Activated T-cell treated with anti-CD3 and anti-CD28 coated beads, Interleukin-2, amount 50 U/mL, for 1 hour (primary cell): ENCODE data around the gene A2M.
"Not testable (repeated sequence)": the region's sequence is repeated elsewhere in the genome, so short reads cannot be mapped to it uniquely, and the experiment has no call there.

Source experiments
- DNase-seq: peaks from one replicate; pipeline ENCODE4 v3.0.0-alpha.2; 2020

Gene A2M

DNA sequence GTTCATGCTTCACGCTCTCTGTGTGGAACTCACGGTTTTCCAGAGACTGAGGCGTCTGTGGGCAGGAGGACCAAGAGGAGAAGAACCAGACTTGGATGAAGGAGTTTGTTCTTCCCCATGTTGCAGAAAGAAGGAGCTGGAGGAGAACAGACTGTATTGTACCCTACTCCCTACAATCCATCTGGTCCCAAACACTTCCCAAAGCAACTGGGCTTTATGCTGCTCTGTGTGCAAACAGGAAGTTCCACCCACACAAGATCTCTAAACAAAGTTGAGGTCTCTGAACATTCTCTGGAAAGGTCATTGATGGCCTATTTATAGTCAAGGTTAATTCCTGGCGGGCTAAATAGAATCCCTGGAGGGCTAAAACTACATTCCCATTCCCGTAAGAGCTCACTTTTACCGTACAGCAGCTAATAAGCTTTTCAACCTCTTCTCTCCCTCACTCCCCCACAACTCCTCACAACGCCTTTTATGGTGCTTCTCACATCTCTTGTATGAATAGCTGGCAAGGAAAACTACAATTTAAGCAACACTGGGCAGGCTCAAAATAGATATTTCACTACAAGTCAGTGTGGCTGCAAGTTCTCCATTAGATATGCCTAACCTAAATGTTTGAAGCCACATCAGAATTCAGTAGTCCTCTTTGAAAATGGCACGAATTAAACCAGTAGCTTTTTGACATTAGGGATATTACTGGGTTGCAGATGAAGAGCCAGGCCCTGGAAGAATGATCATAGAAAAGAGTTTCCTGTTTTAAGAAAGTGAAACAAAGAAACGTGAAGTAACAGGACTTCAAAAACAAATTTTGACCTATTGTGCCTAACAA is at the start of gene A2M:
Gene A2M (minus strand): TSS at position 189 of the 829 bp plus-strand sequence. CDS start 70 bp downstream, at position 119.
- no peak for DNase-seq

DNA sequence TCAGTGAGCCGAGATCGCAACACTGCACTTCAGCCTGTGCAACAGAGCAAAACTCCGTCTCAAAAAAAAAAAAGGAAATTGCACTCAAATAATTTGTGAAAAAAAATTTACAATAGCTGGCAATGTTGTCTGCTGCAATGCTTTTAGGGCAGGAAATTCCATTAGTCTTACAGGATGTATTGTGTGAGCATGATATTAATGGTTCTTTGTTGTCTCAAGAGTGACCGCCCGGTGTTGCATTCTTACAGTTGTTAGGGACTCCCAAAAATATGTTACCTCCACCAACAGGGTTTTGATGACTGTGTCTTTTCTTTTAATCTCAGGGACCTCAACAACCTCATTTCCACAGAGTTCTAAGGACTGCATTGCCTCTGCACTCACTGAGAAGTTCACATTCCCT is 47.7 kb upstream of the A2M start:
- DNase-seq = no peak

DNA sequence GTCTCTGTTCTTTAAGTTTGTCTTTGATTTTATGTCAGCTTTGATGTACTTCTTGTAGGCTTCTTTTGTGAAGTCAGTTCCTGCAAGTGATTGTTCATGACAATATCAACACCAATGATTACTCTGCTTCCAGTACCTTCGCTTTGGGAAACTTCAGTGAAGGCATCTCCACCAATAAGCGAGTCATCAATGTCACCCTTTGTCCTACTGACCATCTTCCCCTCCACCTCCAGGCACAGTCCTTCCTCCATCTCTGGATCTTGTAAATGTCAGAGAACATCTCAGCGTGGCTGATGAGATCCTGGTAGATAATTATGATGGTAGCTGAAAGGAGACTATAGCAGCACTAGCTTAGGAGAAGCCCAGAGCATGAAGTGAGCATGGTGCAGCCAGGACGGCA is 40.4 kb upstream of the A2M start:
- DNase-seq = no peak

DNA sequence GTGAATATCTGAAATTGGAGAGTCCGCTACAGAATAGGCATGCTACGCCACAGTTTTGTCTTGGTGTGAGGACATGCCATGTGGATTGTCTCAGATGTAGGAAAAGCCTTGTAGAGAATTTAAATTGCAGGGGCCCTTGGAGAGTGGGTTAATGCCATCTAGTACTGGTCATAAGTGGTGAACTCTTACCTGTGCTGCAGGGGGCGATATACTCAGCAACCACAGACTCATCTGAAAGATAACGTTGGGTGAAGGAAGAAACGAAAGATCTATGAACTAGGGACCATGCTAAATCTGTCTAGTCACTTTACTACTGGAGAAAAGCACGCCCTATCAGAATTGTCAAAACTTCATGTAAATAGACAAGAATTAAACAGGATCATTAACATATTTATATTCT is 33.7 kb upstream of the A2M start:
- DNase-seq = no peak

DNA sequence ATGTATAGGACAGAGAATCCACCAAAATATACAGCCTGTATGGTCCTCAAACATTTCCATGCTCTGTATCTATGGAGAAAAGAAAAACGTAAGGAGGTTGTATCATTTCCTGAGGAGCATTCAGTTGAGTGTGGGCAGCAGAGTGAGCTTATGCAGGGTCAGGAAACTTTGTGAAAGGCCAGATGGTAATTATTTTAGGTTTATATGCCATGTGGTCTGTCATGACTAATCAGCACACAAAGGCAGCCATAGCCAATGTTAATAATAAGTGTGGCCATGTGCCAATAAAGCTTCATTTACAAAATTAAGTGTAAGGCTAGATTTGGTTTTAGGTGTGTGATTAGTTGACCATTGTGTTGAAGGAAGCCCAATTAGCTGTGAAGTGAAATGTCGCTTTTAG is 33.2 kb upstream of the A2M start:
- no peak for DNase-seq

DNA sequence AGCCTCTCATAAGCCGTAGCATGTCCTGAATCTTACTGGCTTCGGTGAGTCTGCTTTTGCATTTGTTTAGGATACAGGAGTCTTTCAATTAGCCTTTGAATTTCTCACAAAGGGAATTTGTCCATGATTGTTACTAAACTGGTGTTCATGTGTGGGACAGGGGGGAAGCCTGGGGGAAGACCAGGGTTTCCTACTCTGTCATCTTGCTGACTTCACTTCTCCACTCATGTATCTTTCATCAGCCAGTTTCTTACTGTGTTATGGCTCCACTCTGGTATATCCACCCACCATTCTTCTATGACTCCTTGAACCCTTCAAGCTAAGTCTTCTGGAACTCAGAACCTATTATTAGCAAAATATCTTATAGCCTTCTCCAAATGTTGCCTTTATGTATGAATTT is 31.7 kb upstream of the A2M start:
- DNase-seq = no peak

DNA sequence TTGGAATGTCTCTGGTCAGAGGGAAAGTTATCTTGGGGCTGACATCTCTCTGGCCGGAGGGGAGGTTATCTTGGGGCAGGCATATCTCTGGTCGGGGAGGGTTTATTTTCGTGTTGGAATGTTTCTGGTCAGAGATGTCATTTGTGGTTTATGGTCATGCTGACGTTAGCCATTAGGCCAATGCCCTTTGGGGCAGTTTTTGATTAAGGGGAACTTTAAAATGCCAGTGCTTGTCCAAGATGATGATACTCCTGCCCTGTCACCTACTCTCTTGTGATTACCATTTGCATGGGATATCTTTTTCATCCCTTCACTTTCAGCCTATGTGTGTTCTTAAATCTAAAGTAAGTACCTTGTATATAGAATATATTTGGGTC is 29.0 kb upstream of the A2M start:
- no peak for DNase-seq

DNA sequence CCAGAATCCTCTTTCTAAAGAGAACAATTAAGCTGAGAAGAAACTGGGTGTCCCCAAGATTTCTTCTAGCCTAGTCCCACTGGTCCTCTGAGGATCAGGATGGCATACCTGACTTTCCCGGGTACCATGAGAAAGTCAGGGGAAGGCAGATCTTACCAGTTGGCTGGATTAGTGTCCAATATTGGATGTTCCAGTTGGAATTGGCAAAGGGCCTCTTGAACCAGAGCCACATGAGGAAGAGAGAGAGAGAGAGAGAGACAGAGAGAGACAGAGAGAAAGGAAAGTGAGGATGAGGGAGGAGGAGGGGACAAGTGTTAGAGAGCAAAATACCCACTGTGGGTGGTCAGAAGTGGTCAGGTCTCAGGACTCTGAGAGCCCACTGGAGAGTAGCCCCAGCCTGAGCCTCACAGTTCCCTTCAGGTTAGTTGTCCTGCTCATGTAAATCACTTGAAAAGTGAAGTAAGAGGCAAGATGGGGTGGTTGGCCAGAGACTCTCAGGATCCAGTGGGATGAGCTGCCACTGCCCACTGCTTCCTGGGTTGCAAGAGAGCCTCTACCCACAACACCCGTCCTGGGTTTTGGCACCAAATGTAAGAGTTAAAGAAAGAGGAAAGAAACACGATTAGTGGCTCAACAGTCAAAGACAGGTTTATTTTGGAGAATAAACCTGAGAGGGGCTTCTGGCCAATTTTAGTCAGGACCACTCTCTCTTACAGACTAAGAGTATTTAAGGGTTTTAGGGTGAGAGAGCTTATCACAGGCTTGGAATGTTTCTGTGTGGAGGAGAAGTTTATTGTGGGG is 28.4 kb upstream of the A2M start:
- no peak for DNase-seq

DNA sequence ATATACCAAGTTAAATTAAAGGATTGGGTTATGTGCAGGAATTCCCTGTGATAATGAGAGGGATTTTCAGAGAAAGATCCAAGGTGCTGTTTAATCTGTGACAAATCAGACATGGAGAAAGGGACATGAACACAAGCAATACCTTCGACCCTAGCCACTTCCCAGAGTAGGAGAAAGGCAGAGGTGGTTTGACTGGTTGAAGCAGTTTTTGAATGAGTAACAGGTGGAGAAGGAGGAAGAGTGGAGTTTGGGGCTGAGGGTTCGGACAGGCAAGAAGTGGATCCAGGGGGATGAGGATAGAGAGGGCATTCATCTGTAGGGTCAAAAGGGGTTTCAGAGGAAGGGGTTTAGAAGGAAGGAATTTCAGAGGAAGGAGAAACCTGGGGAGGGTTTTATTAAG is 27.4 kb upstream of the A2M start:
- no peak for DNase-seq

DNA sequence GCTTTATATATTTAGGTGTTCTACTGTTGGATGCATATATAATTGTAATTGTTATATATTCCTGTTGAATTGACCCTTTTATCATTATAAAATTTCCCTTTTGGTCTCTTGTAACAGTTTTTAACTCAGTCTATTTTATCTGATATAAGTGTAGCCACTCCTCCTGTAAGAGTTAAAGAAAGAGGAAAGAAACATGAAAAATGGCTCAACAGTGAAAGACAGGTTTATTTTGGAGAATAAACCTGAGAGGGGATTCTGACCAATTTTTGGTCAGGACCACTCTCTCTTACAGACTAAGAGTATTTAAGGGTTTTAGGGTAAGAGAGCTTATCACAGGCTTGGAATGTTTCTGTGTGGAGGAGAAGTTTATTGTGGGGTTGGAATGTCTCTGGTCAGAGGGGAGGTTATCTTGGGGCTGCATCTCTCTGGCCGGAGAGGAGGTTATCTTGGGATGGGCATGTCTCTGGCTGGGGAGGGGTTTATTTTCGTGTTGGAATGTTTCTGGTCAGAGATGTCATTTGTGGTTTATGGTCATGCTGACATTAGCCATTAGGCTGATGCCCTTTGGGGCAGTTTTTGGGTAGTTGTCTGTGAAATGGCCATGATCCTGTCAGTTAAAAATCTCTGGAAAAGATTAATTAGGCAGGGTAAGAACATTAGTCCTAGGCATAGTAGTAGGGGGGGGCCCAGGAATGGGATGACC is 24.0 kb upstream of the A2M start:
- not testable (repeated sequence) for DNase-seq

DNA sequence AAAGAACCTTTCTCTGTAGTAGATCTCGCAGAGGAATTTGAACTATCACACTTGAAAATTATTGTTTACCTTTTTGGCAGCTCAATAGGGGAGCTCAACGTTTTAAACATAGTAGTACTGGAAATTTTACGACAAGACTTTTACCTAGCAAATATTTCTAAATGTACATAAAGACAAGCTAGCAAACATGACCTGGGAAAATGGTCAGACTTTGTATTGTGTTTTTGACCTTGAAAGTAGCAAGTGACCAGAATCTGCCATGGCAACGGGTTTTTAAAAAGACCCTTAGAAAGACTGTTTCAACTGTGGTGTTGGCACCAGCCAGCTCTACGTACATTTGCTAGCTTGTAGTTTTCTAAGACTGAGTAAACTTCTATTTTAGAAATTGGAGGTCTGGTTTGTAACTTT is 20.2 kb upstream of the A2M start:
- no peak for DNase-seq

DNA sequence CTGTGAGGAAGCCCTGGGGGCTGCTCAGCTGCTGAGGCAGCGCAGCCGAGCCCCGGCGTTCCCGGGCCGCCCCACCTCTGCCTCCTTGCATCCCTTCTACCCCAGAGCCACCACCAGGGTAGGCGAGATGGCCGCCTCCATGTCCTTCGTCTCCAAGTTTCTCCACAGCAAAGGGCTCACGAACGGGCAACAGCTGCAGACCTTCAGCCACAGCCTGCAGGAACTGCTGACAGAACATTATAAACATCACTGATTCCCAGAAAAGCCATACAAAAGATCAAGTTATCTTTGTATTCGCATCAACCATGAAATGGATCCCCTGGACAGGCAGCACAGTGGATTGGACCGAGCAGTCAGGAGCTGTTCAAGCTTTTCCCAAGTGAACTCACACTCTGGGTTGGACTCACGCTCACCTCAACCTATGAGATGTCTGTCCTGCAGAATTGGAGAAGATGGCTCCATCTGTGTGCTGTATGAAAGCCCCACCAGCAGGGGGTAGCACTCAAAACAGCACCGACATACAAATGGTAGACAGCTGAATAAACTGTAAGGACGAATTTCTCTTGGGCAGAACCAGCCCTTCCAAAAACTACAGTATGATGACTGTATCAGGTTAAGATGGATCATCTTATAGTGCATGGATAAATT is 19.4 kb upstream of the A2M start:
- DNase-seq = no peak

DNA sequence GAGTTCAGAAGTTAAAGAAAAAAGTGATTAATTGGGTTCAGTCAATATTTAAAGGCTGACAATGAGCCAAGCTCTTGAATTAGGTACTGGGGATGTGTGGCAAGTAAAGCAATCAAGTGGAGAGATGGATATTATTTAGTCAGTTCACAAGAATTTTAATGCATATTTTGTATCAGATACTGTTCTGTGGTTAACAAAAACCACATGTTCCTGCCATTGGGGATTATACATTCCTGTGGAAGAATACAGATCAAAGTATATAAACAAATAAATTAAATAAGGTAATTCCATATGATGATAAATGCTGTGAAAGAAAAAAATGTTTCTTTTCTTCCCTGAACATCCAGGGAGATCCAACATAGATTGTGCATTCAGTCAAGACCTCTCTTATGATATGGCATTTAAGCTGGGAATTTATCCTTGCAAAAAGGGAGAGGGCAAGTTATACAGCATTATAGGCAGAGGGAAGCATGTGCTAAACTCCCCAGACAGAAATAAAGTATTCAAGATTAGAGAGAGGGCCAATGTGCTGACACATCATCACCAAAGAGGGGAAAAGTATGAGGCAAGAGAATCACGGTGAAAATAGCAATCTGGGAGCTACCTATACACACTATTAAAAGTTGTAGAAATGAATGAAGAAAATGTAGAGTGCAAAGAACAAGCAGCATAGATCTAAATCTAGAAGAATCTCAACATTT is 17.6 kb upstream of the A2M start:
- DNase-seq = no peak

DNA sequence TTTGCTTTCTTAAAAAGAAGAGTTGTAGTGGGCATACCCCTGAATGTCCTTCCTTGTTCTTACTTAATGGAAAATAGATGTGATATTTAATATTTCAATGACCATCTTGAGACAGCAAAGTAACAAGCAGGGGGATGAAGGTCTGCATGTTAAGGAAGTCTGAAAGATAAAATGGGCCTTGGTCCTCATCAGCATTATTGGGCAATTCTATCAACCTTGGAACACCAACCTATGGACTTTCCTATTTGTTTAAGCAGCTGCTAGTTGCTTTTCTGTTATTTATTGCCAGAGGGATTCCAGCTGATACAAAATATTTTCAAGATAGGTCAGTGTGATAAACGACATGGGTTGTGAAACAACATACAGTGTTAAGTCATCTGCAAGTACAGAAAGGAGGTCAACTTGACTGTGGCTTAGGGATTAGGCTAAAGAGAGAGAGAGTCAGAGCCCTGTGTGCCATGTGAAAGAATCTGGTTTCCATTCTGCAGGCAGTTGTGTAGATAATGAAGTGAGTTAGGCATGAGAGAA is 16.4 kb upstream of the A2M start:
- no peak for DNase-seq

DNA sequence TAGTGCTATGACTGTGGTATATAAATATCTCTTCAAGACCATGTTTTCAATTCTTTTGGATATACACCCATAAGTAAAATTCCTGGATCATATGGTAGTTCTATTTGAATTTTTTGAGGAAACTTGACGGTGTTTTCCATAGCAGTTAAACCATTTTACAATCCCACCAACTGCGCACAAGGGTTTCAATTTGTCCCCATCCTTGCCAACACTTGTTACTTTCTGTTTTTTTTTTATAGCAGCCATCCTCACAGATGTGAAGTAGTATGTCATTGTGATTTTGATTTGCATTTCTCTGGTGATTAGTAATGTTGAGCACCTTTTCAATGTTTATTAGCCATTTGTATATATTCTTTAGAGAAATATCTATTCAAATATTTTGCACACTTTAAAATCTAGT is 14.5 kb upstream of the A2M start:
- DNase-seq = no peak

DNA sequence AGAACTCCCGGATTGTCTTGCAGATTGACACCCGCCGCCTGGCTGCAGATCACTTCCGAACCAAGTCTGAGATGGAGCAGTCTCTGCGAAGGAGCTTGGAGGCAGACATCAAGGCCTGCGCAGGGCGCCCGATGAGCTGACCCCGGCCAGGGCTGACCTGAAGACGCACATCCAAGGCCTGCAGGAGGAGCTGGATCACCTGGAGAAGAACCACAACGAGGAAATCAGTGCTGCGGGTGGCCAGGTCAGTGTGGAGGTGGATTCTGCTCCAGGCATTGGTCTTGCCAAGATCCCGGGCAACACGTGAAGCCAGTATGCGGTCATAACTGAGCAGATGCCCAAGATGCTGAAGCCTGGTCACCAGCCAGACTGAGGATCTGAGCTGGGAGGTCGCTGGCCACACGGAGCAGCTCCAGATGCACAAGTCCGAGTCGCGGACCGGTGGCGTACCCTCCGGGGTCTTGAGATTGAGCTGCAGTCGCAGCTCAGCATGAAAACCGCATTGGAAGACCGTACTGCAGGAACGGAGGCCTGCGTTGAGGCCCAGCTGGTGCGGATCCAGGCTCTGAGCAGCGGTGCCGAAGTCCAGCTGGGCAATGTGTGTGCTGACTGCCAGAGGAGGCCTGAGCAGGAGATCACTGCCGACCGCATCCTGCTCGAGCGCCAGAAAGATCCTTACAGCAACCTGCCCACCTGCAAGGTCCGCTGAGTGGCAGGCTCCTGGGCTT is 12.4 kb upstream of the A2M start:
- no peak for DNase-seq

DNA sequence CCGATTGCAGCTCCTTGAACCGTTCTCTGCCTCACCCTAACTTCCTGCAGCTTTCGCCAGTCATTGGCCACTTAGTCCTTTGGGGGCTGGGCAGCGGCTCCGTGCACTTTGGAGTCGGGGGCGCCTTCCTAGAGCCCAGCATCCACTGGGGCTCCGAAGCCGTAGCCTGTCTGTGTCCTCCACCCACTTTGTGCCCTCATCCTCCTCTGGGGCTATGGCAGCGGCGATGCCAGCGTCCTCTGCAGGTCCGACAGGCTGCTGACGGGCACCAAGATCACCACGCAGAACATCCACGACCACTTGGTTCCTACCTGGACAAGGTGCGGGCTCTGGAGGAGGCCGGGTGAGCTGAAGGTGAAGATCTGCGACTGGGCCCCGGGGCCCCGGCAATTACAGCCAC is 11.8 kb upstream of the A2M start:
- no peak for DNase-seq

DNA sequence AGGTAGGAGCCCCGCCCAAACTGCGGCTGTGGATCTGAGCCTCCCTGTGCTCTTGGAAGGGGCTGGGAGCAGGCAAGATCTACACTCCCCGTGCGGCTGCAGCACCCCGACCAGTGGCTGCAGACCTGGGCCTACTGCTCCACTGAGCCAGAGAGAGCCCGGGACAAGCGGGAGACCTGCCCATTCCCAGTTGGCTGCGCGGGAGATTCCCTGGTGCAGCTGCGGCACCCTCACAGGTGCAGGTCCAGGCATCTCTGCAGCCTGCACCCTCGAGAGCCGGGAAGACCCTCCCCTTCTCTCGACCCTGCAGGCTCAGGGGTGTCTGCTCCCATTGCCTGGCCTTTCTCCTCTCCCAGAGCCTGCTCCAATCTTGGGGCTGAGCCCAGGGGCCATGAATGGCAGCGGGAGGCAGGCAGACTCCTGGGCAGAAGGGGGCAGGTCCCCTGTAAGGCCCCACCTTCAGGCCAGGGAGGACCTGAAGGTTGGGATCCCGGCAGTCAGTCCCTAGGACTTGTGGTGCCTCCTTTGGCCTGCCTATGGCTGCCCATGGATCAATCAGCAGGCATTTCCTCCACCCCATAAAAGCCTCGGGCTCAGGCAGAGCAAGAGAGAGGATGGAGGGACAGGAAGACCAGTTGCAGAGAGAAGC is 8.8 kb upstream of the A2M start:
- DNase-seq = no peak

DNA sequence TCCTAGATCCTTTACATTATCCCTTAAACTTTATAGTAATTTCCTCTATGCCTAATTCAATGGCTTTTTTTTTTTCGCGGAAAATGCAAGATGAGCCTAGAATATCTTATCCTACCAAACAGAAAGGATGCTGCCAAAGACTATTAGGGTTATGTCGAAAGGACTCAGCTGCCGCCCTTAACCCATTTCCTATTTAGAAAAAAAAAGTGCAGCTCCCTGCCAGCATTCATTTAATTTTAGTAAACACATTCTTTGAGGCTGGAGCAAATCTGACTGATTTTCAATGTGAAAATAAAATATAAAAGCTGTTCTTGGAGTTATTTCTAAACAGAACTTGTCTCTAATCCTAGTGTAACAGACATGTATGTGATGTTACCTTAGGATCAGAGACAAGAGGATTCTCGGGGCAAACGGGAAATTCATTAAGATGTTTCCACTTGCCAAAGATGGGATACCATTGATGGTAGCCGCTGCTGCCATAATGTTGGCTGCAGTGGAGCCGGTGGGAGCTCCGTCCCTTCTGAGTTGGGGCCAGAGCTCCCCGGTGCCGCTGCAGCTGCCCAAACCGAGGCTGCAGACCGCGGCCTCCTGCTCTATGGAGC is 8.2 kb upstream of the A2M start:
- DNase-seq = no peak

DNA sequence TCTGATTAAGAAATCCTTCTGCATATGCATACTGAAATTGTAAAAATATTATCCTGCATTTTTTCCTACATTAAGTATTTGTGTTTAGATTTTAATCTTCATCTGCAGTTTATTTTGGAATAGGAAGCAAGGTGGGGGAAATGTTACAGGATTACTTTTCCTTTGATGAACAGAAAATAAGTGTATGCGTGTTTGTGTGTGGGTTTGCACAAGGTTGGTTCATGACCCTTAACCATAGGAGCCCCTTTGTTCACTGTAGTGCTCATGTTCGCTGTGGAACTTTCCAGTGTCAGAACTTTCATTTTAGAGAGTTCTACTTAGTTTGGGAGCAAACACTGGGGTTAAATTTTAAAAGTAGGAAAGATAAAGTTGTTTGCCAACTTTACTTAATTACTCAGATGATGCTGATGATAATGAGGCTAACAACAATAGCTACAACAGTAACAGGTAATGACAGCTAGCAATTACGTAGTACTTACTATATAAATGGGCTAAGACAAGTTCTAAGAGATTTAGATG is 6.4 kb upstream of the A2M start:
- no peak for DNase-seq
